HTERT RPE-1 (cell line): Measurements from ENCODE around the gene C13orf46.

ENCODE experiments used
- in situ Hi-C: fragments of 300-500 bp; cut with MboI; formaldehyde crosslinking; loops from 4 replicates; pipeline ENCODE4 v1.14.3; 2020; ENCODE audit warnings: low sequenced_read_pairs

The C13orf46 gene

DNA sequence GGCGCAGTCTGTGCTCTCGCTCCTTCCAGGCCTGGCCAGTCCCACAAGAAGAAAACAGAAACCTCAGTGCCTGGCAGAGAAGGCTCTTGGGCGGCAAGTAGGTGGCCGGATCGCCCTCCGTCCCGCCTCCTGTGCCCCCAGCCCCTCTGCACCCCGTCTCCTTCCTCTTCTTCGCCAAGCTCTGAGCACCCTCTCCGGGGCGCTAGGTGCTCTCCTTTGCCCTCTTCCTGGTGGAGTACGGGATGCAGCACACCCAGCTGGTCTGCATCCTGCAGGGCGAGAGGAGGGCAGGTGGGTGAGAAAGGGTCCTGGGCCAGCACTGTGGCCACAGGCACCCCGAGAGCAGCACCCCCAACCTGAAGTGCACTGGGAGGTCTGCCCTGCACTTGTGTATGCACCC lies 17.3 kb downstream of the C13orf46 start:
- in situ Hi-C loops, result no loop called here

DNA sequence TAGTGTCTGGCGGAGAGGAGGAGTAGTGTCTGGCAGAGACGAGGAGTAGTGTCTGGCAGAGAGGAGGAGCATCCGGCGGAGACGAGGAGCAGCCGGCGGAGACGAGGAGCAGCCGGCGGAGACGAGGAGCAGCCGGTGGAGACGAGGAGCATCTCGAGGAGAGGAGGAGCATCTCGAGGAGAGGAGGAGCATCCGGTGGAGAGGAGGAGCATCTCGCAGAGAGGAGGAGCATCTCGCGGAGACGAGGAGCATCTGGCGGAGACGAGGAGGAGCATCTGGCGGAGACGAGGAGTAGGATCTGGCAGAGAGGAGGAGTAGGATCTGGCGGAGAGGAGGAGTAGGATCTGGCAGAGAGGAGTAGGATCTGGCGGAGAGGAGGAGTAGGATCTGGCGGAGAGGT lies 18.2 kb downstream of the C13orf46 start:
- in situ Hi-C loops, result no loop called here

DNA sequence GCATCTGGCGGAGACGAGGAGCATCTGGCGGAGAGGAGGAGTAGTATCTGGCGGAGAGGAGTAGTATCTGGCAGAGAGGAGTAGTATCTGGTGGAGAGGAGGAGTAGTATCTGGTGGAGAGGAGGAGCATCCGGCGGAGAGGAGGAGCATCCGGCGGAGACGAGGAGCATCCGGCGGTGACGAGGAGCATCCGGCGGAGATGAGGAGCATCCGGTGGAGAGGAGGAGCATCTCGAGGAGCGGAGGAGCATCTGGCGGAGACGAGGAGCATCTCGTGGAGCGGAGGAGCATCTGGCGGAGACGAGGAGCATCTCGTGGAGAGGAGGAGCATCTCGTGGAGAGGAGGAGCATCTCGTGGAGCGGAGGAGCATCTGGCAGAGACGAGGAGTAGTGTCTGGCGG lies 18.6 kb downstream of the C13orf46 start:
- in situ Hi-C loops, result no loop called here

DNA sequence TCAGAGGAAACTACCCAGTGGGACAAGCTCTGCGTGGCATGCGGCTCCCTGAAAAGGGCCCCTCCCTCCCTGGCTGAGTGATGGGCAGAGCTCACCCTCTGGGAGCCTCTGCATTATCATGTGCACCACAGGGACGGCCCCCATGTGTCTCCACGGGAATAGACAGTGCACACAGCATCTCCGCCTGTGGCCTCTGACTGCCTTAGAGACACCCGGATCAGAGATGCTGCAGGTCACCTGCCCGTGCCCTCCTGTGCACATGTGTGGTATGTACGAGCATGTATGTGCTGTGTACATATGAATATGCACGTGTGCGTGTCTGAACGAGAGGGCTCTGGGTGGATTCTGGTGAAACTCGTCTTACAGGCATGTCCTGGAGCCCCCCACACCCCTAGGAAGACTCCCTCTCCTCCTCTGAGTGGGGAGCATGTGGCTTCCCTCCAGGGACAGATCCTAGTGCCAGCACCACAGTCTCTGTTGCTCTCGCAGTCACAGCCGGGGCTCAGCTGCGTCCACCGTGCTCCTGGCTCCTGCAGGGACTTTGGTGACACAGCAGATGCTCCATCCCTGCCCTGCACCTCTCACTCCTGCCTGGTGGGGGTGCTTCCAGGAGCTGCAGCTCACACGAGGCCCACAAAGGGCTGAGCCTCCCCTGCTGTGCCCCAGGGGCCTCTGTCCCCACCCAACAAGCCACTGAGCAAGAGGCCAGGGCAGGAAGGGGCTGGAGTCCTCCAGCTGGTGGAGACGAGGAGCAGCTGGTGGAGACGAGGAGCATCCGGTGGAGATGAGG lies 19.6 kb downstream of the C13orf46 start:
- in situ Hi-C loops, result no loop called here

DNA sequence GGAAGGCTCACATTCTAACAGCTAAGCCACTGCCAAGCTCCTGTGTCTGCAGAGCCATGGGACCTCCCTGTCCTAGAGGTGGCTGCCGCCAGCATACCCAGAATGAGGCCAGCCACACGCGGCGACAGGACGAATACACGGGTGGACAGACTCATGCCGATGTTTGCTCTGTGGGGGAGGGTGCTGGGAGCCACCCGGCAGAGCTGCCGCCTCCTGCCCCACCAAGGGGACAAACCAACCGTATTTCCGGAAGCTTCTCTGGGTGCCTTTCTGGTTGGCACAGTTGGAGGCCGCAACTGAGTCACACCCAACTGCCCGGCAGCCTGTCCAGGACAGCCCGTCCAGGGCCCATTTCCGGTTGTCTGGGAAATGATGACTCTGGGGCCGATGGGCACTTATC lies 20.3 kb downstream of the C13orf46 start:
- in situ Hi-C loops, result no loop called here

DNA sequence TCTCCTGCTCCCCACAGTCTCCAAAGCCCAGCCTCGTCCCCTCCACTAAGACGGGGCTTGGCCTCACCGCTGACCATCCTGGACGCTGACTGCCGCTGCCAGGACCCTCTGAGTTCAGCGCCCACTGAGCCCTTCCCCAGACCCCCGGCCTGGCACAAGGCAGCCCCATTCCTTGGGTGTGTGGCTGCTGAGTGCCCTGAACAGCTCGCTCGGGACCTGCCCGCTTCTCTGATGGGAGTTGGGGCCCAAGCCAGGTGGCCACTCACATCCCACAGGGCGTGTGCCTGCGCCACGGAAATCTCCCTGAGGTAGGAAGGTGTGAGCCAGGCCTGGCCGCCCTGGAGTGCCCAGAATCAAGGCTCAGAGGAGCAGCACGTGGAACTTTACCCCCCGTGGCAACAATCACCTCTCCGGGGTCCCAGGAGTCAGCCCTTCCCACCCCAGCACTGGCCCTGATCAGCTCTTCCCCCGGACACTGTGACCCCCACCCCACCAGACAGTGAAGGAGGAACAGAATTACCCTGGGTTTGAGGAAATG lies 20.8 kb downstream of the C13orf46 start:
- in situ Hi-C loops, result no loop called here

DNA sequence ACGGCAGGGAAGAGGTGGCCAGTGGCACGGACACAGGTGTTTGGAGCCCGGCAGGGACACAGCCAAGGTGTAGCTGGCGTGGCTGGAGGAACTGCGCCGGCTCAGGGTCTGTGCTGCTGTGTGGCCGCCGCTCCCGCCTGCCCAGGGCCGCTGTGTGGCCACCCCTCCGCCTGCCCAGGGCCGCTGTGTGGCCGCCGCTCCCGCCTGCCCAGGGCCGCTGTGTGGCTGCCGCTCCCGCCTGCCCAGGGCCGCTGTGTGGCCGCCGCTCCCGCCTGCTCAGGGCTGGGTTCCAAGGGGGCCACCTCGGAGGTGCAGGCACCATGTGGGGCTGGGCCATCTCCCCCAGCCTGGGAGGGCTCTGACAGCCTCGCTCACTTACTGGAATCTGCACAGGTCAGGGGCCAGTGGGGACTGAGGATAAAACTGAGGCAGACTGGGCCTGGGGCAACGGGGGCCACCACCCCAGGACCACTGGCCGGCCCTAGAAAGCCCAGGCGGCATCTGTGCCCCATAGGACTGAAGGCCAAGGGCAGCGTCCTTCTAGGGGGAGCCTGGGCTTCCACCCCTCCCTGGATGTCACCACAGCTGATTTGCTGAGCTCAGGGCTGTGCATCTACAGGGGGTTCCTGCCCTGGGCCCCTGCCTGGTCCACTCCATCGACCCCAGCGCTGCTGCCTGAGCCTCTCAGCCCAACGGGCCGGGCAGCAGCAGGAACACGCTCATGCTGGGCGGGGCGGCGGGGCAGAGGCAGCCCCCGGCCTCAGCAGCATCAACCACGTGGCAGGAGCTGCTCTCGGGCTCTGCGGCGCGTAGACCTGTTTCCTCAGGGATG lies 21.5 kb downstream of the C13orf46 start:
- in situ Hi-C loops, result no loop called here

DNA sequence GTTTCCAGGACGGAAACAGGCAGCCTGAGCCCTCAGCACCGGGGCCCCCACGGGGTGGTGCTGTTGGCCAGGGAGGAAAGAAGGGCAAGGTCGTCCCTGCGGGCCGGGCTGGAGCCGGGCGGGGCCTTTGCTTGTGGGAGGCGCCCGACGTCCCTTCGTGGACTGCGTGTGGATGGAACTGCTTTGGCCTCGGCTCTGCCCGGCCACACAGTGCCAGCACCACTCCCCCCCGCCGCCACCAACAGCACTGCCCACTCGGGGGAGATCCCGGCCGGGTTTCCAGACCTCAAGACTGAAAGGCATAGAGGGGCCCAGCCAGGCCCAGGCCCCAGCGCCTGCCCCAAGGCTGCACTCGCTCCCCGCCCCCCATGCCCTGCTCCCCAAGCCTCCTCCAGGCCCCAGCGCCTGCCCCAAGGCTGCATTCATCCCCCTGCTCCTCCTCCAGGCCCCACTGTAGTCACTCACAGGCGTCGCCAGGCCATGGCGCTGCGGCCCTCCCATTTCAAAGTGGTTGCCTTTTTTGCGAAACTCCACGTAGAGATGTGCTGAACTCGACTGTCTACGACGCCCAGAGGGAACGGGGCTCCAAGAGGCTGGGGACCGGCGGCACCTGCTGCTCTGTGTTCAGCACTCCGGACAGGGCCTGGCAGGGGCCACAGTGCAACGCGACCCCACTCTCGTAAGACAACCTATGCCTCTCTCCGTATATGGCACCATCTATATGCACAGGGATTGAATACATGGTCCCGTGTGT lies 22.5 kb downstream of the C13orf46 start:
- in situ Hi-C loops, result no loop called here

DNA sequence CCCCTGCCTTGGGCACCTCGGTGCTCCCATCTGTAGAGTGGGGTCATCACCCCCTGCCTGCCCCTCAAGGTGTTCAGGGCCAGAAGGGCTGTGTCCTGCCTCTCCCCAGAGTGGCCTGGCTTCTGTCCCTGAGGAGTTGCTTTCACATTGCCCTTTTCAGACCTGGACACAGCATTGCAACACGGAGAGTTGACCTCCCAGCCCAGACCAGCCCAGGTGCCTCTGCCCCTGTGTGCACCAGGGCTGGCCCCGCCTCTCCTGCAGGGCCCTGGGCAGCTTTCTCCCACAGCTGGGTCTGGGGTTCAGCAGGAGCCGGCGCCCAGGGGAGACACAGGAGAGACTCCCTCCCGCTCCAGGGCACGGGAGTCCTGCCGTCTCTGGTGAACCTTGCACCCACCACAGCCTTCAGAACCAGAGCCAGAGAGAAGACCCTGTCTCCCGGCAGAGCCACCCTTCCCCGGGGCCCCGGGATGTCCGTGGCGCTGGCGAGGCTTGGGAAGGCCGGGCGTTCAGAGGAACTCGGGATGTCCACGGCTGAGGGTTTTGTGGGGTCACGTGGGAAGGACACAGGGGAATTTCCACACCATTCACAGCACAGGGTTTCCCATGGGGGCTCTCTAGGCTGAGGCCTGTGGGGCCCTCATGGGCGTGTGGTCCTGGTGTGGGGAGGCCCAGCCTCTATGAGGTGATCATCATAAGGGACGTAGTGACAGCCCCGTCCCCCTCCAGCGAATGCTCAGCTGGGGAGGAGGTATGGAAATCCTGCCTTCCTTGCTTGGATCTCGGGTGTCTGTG lies 23.2 kb downstream of the C13orf46 start:
- in situ Hi-C loops, result no loop called here

DNA sequence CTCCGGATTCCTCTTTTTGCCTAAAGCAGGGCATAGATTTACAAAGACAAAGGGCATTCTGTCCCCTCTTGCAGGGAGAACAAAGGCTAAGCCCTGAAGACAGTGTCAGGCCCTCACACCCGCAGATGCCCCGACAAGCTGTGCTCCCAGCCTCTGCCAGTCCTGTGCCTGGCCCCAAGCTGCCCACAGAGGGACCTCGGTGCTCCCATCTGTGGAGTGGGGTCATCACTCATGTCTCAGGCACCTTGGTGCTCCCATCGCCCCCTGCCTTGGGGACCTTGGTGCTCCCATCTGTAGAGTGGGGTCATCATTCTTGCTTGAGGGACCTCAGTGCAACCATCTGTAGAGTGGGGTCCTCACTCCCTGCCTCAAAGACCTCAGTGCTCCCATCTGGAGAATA lies 24.3 kb downstream of the C13orf46 start:
- in situ Hi-C loops, result no loop called here

DNA sequence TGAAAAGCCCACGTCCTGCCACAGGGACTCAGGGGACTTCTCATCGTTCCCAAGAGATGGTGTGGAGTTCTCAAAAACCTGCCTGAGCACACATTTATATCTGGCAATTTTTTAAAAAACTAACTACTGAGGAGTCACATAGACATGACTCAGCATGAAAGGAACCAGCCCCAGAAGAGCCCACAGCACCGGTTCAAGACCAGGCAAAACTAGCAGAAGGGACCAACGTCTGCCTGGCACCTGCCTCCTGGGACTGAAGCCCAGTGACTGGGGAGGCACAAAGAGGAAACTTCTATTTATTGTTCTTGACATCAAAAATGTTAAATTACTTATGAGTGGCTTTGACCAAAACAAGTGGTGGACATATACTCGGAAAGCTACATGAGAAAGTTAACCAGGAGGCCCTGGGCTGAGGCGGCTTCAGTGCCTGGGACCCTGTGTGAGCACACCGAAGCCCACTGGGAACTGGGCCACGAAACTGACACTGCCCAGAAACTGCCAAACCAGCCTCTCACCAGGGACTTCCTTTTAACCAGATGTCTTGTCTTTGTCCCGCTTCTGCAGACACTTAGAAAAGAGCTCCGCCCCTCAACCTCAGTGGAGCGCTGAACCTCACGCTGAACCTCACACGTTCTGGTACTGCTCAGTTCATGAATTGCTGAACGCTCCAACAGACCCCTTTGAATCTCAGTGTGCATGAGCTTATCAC lies 25.7 kb downstream of the C13orf46 start:
- in situ Hi-C loops, result no loop called here

DNA sequence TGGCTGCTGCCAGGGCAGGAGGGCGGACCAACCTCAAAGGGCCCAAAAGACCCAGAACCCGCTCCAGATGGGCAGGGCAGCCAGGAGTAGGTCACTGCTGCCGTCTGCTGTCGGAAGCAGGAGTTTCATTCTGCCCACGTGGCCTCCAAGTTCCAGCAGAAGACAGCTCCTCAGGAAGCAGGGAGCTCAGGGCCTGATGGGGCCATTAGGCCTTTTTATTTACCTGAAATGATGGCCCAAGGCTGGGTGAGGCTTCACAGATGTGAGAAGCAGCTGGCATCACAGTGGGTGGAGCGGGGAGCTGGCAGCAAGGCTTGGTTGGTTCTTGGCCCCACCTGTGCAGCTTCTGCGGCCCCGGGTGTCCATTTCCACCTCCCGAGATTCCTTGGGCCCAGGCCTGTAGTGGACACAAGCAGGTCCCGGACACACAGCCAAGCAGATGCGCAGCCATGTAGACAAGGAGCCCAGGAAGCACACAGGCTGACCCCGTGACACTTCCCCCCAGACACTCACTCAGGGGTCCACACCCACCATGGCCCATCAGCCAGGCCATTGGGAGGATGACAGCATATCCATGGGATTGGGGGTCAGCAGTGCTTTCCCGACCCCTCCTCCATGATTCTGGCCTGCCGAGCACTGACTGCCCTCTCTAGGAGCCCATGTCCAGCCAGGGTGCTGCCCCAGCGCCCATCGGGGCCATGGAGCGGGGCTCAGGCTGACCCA lies 26.4 kb downstream of the C13orf46 start:
- in situ Hi-C loops, result no loop called here

DNA sequence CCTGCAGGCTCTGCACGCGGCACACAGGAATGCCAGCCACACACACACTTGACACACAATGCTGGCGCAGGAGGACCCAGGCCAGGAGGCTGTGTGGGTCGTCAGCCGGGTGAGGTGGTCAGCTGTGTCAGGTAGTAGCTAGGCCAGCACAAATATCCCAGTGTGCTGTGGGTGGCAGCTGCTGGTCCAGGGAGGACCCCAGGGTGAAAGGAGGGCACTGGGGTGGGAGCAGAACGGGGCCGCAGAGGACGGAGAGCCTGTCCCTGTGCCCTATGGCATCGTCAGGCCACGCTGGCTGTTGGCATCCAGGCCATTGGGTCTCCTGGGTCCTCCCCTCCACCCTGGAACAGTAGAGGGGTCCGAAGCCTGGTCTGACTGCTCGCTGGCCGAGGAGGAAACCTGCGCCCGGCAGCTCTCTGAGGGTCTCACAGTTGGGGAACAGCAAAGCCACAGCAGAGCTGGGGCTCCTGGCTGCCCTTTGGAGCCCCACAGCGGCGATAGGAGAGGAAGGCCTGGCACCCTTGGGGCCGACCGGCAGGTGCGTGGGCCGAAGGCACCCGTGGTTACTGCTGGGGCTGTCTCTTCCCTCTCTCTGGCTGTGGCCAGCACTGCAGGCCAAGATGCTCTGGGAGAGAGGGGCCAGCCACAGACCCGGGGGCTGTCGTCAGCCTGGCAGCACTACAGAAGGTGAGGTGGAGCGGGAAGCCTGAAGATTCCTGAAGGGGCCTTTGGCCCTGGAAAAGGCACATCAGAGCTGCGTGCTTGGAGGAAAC lies 27.3 kb downstream of the C13orf46 start:
- in situ Hi-C loops, result no loop called here

DNA sequence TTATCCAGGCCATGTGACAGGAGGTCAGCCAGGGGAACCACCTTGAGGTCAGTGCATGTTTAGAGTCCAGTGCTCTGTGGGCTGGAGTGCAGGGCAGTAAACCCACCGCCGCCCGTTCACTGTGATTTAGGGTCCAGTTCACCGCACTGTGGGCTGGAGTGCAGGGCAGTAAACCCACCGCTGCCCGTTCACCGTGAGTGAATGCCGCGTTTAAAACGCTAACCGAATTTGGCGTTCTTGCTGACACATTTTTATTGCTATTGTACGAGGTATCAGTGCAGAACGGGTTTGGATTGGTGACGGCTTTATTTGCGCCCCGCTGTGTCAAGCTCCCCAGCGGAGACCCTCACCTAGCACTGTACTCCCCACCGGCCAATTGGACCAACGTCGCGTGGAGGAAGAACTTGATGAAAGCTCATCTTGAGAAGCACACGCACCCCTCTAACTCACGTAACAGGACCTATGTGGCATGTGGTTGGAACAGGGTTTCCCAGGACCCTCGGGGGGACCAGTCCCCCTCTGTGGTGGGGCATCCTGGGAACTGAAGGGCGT lies 27.9 kb downstream of the C13orf46 start:
- in situ Hi-C loops, result no loop called here

DNA sequence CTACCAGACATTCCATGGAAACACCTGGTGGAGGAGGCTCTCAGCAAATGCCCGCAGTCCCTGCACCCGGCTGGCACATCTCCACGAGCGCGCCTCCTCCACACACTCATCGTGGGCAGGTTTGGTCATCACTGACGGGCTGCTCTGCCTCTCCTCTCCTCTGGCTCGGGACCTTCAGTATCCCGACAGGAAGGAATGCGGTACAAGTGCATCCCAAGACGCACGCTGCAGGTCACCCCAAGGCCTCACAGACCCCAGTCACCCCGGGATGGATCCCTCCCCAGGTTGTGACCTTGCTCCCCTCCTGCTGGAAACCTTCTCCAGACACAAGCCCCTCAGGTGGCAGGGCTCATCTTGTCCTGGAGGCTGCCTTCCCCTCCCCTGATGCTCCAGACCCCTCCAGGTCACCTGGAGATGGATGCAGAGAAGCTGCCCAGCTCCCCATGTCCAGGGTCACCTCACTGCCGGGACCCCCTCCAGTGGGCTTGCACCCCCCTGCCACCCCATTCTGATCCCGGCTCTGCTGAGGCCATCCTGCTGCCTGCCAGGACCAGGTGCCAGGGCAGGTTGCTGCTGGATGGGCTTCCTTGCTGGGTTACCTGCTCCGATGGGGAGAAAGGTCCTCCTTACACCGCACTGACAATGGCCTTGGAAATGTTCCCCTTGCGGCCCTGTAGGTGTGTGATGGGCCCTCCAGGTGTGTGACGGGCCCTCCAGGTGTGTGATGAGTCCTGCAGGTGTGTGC lies 29.9 kb downstream of the C13orf46 start:
- in situ Hi-C loops, result no loop called here

DNA sequence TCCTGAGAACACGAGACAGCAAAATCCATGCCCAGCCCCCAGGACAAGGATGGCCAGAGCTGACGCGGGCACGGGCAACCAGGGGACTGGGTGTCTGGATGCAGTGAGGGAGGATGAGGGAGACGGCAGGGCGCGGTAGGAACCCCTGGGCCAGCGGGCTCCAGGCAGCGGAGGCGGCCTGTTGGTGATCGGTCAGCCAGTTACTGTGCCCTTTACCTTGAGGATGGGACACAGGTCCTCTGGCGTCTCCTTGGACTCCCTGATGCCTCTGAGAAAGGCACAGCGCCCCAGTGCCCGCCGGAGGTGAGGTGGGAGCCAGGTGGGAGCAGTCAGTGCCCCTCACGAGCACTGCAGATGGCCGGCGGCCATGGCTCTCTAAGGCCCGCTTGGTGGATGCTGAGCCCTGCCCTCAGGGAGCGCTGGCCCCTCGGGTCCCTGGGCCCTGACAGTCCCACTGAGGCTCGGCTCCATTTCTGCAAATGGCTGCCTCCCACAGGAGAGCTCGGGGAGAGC lies 31.2 kb downstream of the C13orf46 start:
- in situ Hi-C loops, result no loop called here

DNA sequence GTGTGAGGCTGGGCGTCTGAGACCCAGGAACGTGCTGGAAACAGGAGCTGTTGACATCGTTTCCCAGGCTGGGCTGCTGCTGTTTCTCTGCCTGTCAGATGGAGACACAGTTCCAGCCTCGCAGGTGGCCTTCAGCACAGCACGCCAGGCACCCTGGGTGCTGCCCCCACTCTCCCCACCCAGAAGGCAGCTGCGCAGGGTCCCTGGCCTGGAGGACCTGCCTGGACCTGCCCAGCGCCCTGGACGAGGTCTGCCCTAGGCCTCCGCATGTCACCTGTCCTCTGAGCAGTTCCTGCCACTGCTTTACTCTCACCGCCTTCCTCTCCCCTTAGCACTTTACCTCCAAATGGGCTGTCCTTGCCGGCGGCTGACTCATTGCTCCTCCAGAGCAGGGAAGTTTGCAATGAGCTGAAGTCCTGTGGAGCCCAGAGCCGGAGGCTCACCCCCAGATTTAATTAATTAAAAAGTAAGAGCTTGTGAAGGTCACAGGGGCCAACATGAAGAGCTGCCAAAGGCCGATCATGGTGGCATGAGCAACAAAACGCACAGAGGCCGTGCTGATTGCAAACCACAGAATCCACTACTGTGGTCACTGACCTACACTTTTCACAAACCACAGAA lies 32.2 kb downstream of the C13orf46 start:
- in situ Hi-C loops, result no loop called here
